Breast epithelium (tissue), 3 donors: Measurements from ENCODE around the gene LMTK3.

Experiments used
- POLR2A ChIP-seq: fragments of 450-650 bp; IDR thresholded peaks from one replicate; pipeline ENCODE4 v1.6.1; 2016; ENCODE audit warnings: antibody characterized with exemption, mild to moderate bottlenecking, moderate library complexity
- TF ChIP-seq, protein P1 (sequence below), 3 donors: fragments of 450-650 bp; IDR thresholded peaks; one replicate each; pipeline ENCODE4 v1.5.1; 2016 to 2017; ENCODE audit warnings: antibody characterized with exemption in 3 of 3, mild to moderate bottlenecking in 3 of 3, moderate library complexity in 3 of 3

- no peak for TF ChIP-seq POLR2A
- TF ChIP-seq, protein P1, sequence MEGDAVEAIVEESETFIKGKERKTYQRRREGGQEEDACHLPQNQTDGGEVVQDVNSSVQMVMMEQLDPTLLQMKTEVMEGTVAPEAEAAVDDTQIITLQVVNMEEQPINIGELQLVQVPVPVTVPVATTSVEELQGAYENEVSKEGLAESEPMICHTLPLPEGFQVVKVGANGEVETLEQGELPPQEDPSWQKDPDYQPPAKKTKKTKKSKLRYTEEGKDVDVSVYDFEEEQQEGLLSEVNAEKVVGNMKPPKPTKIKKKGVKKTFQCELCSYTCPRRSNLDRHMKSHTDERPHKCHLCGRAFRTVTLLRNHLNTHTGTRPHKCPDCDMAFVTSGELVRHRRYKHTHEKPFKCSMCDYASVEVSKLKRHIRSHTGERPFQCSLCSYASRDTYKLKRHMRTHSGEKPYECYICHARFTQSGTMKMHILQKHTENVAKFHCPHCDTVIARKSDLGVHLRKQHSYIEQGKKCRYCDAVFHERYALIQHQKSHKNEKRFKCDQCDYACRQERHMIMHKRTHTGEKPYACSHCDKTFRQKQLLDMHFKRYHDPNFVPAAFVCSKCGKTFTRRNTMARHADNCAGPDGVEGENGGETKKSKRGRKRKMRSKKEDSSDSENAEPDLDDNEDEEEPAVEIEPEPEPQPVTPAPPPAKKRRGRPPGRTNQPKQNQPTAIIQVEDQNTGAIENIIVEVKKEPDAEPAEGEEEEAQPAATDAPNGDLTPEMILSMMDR (IDR thresholded peaks at IDR 0.05) = no peak
Observed at GRCh38 chr19:48491793-48492123, 19.9 kb downstream of the LMTK3 start.
